SU-DHL-6 (cell line): ENCODE measurements around the gene ANKRD44.

Source experiments
- H2AFZ ChIP-seq: fragments of 200-600 bp; sonication (generic); 2 replicates; pipeline ENCODE4 v1.6.1; 2014; ENCODE audit warnings: low read depth, mild to moderate bottlenecking, moderate library complexity, mixed read lengths, antibody characterized with exemption, low read length; ENCODE audit not compliant: severe bottlenecking
- H3F3A ChIP-seq: fragments of 200-600 bp; shearing (Covaris generic); 2 replicates; pipeline ENCODE4 v1.6.0; 2016; ENCODE audit warnings: antibody characterized with exemption, mild to moderate bottlenecking; ENCODE audit not compliant: insufficient read depth
- H3K27ac ChIP-seq: fragments of 200-600 bp; sonication (generic); 2 replicates; pipeline ENCODE4 v1.5.1; 2016; ENCODE audit warnings: low read depth, mild to moderate bottlenecking, low read length, moderate library complexity, mixed read lengths
- H3K27me3 ChIP-seq: fragments of 200-600 bp; sonication (generic), shearing (Covaris generic); 2 replicates; pipeline ENCODE4 v1.6.0; 2014; ENCODE audit warnings: mild to moderate bottlenecking, low read length
- H3K36me3 ChIP-seq: fragments of 200-600 bp; sonication (generic); 2 replicates; pipeline ENCODE4 v1.6.1; 2014; ENCODE audit warnings: mild to moderate bottlenecking, low read length, mixed read lengths
- H3K4me2 ChIP-seq: fragments of 300-600, 200-600 bp; shearing (Covaris generic), sonication (generic); 2 replicates; pipeline ENCODE4 v1.6.0; 2014; ENCODE audit warnings: low read length, low read depth, mild to moderate bottlenecking; ENCODE audit not compliant: poor library complexity, severe bottlenecking
- H3K4me3 ChIP-seq: fragments of 200-600 bp; sonication (generic); 2 replicates; pipeline ENCODE4 v1.5.1; 2014; ENCODE audit warnings: antibody characterized with exemption, low read length, mild to moderate bottlenecking, mixed read lengths; ENCODE audit not compliant: insufficient read depth, poor library complexity, severe bottlenecking
- H3K79me2 ChIP-seq: fragments of 200-600 bp; sonication (generic); 2 replicates; pipeline ENCODE4 v1.6.1; 2014; ENCODE audit warnings: mild to moderate bottlenecking, low read length, moderate library complexity; ENCODE audit not compliant: insufficient read depth
- H3K9ac ChIP-seq: fragments of 200-600 bp; sonication (generic); 2 replicates; pipeline ENCODE4 v1.7.0; 2014; ENCODE audit warnings: mild to moderate bottlenecking, low read length
- H3K9me2 ChIP-seq: fragments of 200-600 bp; sonication (generic); replicated peaks from 2 replicates; pipeline ENCODE4 v1.6.1; 2014; ENCODE audit warnings: low read length; ENCODE audit not compliant: insufficient read depth
- H3K9me3 ChIP-seq: fragments of 200-600 bp; sonication (generic); 2 replicates; pipeline ENCODE4 v1.6.1; 2014; ENCODE audit warnings: low read length, mixed read lengths; ENCODE audit not compliant: insufficient read depth
- H4K20me1 ChIP-seq: fragments of 200-600 bp; sonication (generic); 2 replicates; pipeline ENCODE4 v1.6.1; 2014; ENCODE audit warnings: low read depth, mild to moderate bottlenecking, antibody characterized with exemption, low read length, moderate library complexity, mixed read lengths
- EZH2phosphoT487 ChIP-seq: fragments of 200-600 bp; sonication (generic), shearing (Covaris generic); conservative IDR thresholded peaks from 2 replicates; pipeline ENCODE4 v1.6.1; 2018; ENCODE audit warnings: mild to moderate bottlenecking, antibody characterized with exemption, low read length, moderate library complexity, mixed read lengths
- TF ChIP-seq, protein P1 (sequence below): fragments of 200-600 bp; sonication (generic); IDR thresholded peaks from one replicate; pipeline ENCODE4 v1.5.1; 2017; ENCODE audit warnings: antibody characterized with exemption, mild to moderate bottlenecking, low read length, moderate library complexity; ENCODE audit not compliant: insufficient read depth, poor library complexity, severe bottlenecking

ANKRD44 gene

DNA sequence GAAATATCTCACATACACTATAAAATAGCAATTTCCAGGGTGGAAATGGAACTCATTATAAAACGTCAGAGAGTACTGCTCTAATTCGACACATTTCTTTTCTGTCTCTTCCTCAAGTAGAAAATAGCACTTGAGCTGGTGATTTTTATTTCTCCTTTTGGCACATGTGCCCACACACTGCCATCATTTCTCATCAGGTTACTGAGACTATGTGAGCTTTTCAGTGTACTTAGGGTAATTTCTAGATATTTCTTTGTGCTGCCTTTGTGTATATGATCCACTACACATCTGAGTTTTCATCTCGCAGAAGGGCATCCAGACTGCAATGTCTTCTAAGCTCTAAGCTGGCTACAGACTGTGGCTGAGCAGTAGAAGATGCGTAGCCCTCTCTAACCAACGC is 321.9 kb downstream of the ANKRD44 start:
- no peaks in the 10 kb centered on the region for H3K9me3 ChIP-seq
- no peak overlapping the region for H3K27ac ChIP-seq
- no peaks in the 10 kb centered on the region for H3F3A ChIP-seq
- H3K9ac ChIP-seq: no peak overlapping the region
- H4K20me1 ChIP-seq: no peaks in the 10 kb centered on the region
- H3K79me2 ChIP-seq: no peaks in the 10 kb centered on the region
- no peak overlapping the region for H3K4me2 ChIP-seq
- no peaks in the 10 kb centered on the region for H3K9me2 ChIP-seq
- TF ChIP-seq, protein P1, sequence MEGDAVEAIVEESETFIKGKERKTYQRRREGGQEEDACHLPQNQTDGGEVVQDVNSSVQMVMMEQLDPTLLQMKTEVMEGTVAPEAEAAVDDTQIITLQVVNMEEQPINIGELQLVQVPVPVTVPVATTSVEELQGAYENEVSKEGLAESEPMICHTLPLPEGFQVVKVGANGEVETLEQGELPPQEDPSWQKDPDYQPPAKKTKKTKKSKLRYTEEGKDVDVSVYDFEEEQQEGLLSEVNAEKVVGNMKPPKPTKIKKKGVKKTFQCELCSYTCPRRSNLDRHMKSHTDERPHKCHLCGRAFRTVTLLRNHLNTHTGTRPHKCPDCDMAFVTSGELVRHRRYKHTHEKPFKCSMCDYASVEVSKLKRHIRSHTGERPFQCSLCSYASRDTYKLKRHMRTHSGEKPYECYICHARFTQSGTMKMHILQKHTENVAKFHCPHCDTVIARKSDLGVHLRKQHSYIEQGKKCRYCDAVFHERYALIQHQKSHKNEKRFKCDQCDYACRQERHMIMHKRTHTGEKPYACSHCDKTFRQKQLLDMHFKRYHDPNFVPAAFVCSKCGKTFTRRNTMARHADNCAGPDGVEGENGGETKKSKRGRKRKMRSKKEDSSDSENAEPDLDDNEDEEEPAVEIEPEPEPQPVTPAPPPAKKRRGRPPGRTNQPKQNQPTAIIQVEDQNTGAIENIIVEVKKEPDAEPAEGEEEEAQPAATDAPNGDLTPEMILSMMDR: no peak
- no peak for TF ChIP-seq EZH2phosphoT487
- H3K36me3 ChIP-seq: no peaks in the 10 kb centered on the region
- H2AFZ ChIP-seq: no peak overlapping the region
- no peaks in the 10 kb centered on the region for H3K27me3 ChIP-seq
- H3K4me3 ChIP-seq: no peak overlapping the region

DNA sequence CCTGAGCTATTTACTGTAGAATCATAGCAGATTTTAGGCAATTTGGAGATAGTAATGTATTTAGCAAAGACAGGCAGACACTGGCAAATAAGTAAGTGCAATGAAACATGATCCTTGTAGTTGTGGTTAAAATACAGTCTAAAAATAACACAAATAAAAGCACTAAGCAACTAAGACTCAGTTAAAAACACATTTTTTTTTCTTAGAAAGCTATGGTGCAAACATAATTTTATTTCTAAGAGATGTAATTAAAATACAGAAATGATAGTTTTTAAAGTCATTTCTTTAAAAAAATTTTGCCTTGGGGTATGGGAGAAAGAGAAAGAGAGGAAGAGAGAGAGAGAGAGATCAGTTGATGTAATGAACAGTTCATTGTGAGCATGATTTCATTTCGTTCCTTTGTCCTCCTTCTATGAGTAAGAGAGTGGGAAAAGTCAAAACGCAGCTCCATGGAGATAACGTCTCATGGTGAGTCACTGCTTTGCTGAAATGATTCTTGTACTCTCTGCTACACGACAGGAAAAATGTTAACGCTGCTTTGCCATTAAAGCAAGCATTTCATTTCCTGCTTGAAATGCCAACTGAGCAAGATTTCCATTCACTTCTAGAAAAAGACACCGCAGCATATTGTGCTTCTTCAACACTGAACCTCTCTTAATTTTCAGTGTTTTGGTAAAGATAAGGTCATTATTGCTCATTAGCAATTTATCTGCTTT is 322.8 kb downstream of the ANKRD44 start:
- no peak overlapping the region for H3K4me2 ChIP-seq
- H3K36me3 ChIP-seq: no peaks in the 10 kb centered on the region
- no peaks in the 10 kb centered on the region for H3K79me2 ChIP-seq
- no peak overlapping the region for H3K4me3 ChIP-seq
- no peaks in the 10 kb centered on the region for H4K20me1 ChIP-seq
- H3K27me3 ChIP-seq: no peaks in the 10 kb centered on the region
- H3F3A ChIP-seq: no peaks in the 10 kb centered on the region
- H3K27ac ChIP-seq: no peak overlapping the region
- no peak overlapping the region for H3K9ac ChIP-seq
- H3K9me2 ChIP-seq: no peaks in the 10 kb centered on the region
- TF ChIP-seq EZH2phosphoT487: no peak
- TF ChIP-seq, protein P1: no peak
- H3K9me3 ChIP-seq: no peaks in the 10 kb centered on the region
- no peak overlapping the region for H2AFZ ChIP-seq

DNA sequence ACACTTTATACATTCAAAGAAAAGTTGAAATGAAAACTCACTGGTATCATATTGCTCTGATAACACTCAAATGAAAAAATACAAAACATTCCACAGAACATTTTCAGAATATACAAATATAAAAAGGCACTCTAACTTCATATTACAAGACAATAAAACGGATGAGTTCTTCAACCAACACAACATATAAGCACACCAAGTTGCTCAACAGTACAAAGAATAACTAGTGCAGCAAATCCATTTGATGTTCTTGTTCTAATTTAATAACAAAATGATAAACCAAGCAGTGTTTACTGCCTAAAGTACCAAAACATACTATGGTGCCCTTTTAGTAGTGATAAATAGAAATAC is 323.3 kb downstream of the ANKRD44 start:
- Histone ChIP-seq H3K4me2 (no peak overlapping the region), H3K27ac (no peak overlapping the region), H3K9ac (no peak overlapping the region)

More for the DNA sequence above, 323.3 kb downstream of the ANKRD44 start:
- H3K9me3 ChIP-seq: no peaks in the 10 kb centered on the region
- TF ChIP-seq, protein P1: no peak
- no peak for TF ChIP-seq EZH2phosphoT487
- H2AFZ ChIP-seq: no peak overlapping the region
- H3K9me2 ChIP-seq: no peaks in the 10 kb centered on the region
- no peaks in the 10 kb centered on the region for H3K79me2 ChIP-seq
- no peaks in the 10 kb centered on the region for H3K36me3 ChIP-seq
- no peaks in the 10 kb centered on the region for H3K27me3 ChIP-seq
- H3F3A ChIP-seq: no peaks in the 10 kb centered on the region
- no peaks in the 10 kb centered on the region for H4K20me1 ChIP-seq
- no peak overlapping the region for H3K4me3 ChIP-seq
